IMR-90 (cell line): ENCODE results near the gene UNC79. TPM values are rescaled to one million over a fixed set of nuclear protein-coding genes. Genes with fewer than 3 reads are reported as not detected.

Source experiments
- ATAC-seq: fragments of 200-7000 bp; cut with Tn5 transposase; 2 replicates; pipeline ENCODE4 v1.9.1; 2020; ENCODE audit warnings: low read depth, mild to moderate bottlenecking, moderate library complexity
- BruUV-seq: library from RNA; stranded (reverse); fragments of 400-500 nt; replicated peaks from 2 replicates; lab custom pipeline; 2021; lab: Mats Ljungman, UMichigan
- CTCF ChIA-PET: fragments of 300-600 bp; formaldehyde crosslinking; extraction: SDS; loops from one replicate; lab custom pipeline; 2021; ENCODE audit warnings: antibody characterized with exemption; lab: Yijun Ruan, JAX
- POLR2A ChIA-PET: fragments of 300-600 bp; sonication (Branson Sonifier 250); formaldehyde crosslinking; loops from one replicate; lab custom pipeline; 2022; ENCODE audit warnings: antibody characterized with exemption; ENCODE audit not compliant: unreplicated experiment; lab: Charles Lee
- DNase-seq: peaks from one replicate; pipeline ENCODE4 v3.0.0; 2013
- H2AFZ ChIP-seq: replicated peaks from 2 replicates; pipeline ENCODE3; 2013; ENCODE audit warnings: low read length, mild to moderate bottlenecking; ENCODE audit not compliant: poor library complexity
- H2AK5ac ChIP-seq: 2 replicates; pipeline ENCODE4 v1.6.1; 2013; ENCODE audit warnings: low read depth, low read length, inconsistent platforms
- H2AK9ac ChIP-seq: replicated peaks from 2 replicates; pipeline ENCODE3; 2013; ENCODE audit warnings: mild to moderate bottlenecking, low read depth, low read length, moderate library complexity; ENCODE audit not compliant: poor library complexity
- H2BK120ac ChIP-seq: 2 replicates; pipeline ENCODE4 v1.6.1; 2013; ENCODE audit warnings: low read depth, low read length, inconsistent platforms
- H2BK15ac ChIP-seq: 3 replicates; pipeline ENCODE4 v1.6.1; 2013; ENCODE audit warnings: low read depth, low read length, inconsistent platforms
- H2BK20ac ChIP-seq: 2 replicates; pipeline ENCODE4 v1.6.1; 2013; ENCODE audit warnings: low read depth, mild to moderate bottlenecking, inconsistent platforms, low read length, moderate library complexity
- H2BK5ac ChIP-seq: 2 replicates; pipeline ENCODE4 v1.6.1; 2013; ENCODE audit warnings: mild to moderate bottlenecking, low read depth, low read length, inconsistent platforms; ENCODE audit not compliant: poor library complexity, severe bottlenecking
- H3K14ac ChIP-seq: replicated peaks from 2 replicates; pipeline ENCODE4 v1.6.1; 2013; ENCODE audit warnings: low read depth, low read length, inconsistent platforms
- H3K18ac ChIP-seq: 2 replicates; pipeline ENCODE4 v1.6.1; 2013; ENCODE audit warnings: low read depth, low read length, control low read depth
- H3K23ac ChIP-seq: 2 replicates; pipeline ENCODE4 v1.6.1; 2013; ENCODE audit warnings: low read depth, low read length, inconsistent platforms
- H3K27ac ChIP-seq: 2 replicates; pipeline ENCODE4 v1.5.1; 2013; ENCODE audit warnings: mild to moderate bottlenecking, control low read depth, low read length; ENCODE audit not compliant: insufficient read depth
- H3K27me3 ChIP-seq: 2 replicates; pipeline ENCODE4 v1.6.1; 2013; ENCODE audit warnings: low read length; ENCODE audit not compliant: control insufficient read depth, insufficient read depth
- H3K36me3 ChIP-seq: 2 replicates; pipeline ENCODE4 v1.6.1; 2013; ENCODE audit warnings: low read length, mixed read lengths; ENCODE audit not compliant: control insufficient read depth, insufficient read depth
- H3K4ac ChIP-seq: 2 replicates; pipeline ENCODE4 v1.6.1; 2013; ENCODE audit warnings: low read depth, low read length, inconsistent platforms
- H3K4me1 ChIP-seq: 2 replicates; pipeline ENCODE4 v1.6.1; 2013; ENCODE audit warnings: low read length, mixed read lengths; ENCODE audit not compliant: control insufficient read depth, insufficient read depth
- H3K4me2 ChIP-seq: 2 replicates; pipeline ENCODE4 v1.6.1; 2013; ENCODE audit warnings: low read depth, mild to moderate bottlenecking, control low read depth, low read length, moderate library complexity
- H3K4me3 ChIP-seq: 2 replicates; pipeline ENCODE4 v1.5.1; 2013; ENCODE audit warnings: low read depth, mild to moderate bottlenecking, control low read depth, low read length, moderate library complexity; ENCODE audit not compliant: insufficient read depth
- H3K56ac ChIP-seq: 2 replicates; pipeline ENCODE4 v1.6.1; 2013; ENCODE audit warnings: low read length, inconsistent platforms; ENCODE audit not compliant: insufficient read depth; ENCODE audit errors: extremely low read depth
- H3K79me1 ChIP-seq, 2 experiments: 2 replicates each; pipeline ENCODE4 v1.6.1; 2013; ENCODE audit warnings: low read length in 2 of 2, inconsistent platforms in 1 of 2, low read depth in 1 of 2
- H3K9ac ChIP-seq: 2 replicates; pipeline ENCODE4 v1.6.1; 2013; ENCODE audit warnings: low read depth, low read length, control low read depth
- H3K9me1 ChIP-seq: 2 replicates; pipeline ENCODE4 v1.6.1; 2013; ENCODE audit warnings: low read length, inconsistent platforms; ENCODE audit not compliant: insufficient read depth
- H3K9me3 ChIP-seq: 2 replicates; pipeline ENCODE4 v1.6.1; 2013; ENCODE audit warnings: low read length; ENCODE audit not compliant: control insufficient read depth, insufficient read depth
- H4K20me1 ChIP-seq: 2 replicates; pipeline ENCODE4 v1.6.1; 2013; ENCODE audit warnings: low read length, inconsistent platforms; ENCODE audit not compliant: insufficient read depth
- H4K5ac ChIP-seq: 2 replicates; pipeline ENCODE4 v1.6.1; 2013; ENCODE audit warnings: mild to moderate bottlenecking, low read depth, low read length, control low read depth
- H4K8ac ChIP-seq, 2 experiments: 2 replicates each; pipeline ENCODE4 v1.6.1; 2013; ENCODE audit warnings: low read depth in 2 of 2, low read length in 2 of 2, control low read depth in 1 of 2, inconsistent platforms in 1 of 2
- H4K91ac ChIP-seq: 2 replicates; pipeline ENCODE4 v1.6.1; 2013; ENCODE audit warnings: low read depth, low read length, inconsistent platforms; ENCODE audit not compliant: insufficient read depth
- ELK1 ChIP-seq: fragments of 150-350 bp; IDR thresholded peaks from 2 replicates; pipeline ENCODE4 v1.6.1; 2016; ENCODE audit warnings: low read depth, mild to moderate bottlenecking, low read length, moderate library complexity, borderline replicate concordance
- RAD21 ChIP-seq: IDR thresholded peaks from 2 replicates; pipeline ENCODE4 v1.6.1; 2012; ENCODE audit warnings: low read length, improper control_type of control experiment
- USF2 ChIP-seq: fragments of 150-350 bp; IDR thresholded peaks from 2 replicates; pipeline ENCODE4 v1.6.1; 2017; ENCODE audit warnings: mild to moderate bottlenecking, antibody characterized with exemption, low read length, low read depth
- WGBS, 2 experiments: methylation state at CpG; one replicate each; pipeline versions ENCODE4 v1.1.5 to v1.1.7; 2013; ENCODE audit warnings: missing lambda C conversion rate in 2 of 2; ENCODE audit not compliant: insufficient read length in 1 of 2; ENCODE audit errors: extremely low coverage in 2 of 2; 5-methylcytosine and 5-hydroxymethylcytosine counted together
- dilution Hi-C: fragments of 300-500 bp; cut with HindIII; formaldehyde crosslinking; loops from one replicate; pipeline ENCODE4 v1.14.3; 2018; ENCODE audit warnings: low sequenced_read_pairs; ENCODE audit not compliant: unreplicated experiment
- in situ Hi-C: fragments of 300-500 bp; cut with MboI; formaldehyde crosslinking; loops from 3 replicates; pipeline ENCODE4 v1.14.3; 2019; ENCODE audit warnings: low sequenced_read_pairs, inconsistent platforms, mixed read lengths
- intact Hi-C: fragments of 100-400 bp; cut with micrococcal nuclease; formaldehyde crosslinking; loops from 2 replicates; pipeline ENCODE4 v1.10.0; 2022
- polyA plus RNA-seq, 3 experiments: library from polyadenylated mRNA; depleted of rRNA; stranded (reverse); fragments of >200 nt; gene quantifications; 2 replicates each; pipeline ENCODE4 v1.2.3, GENCODE V29; 2012; ENCODE audit warnings: low replicate concordance in 1 of 3
- total RNA-seq: library from RNA; depleted of rRNA; stranded (reverse); fragments of >200 nt; gene quantifications from 2 replicates; pipeline ENCODE4 v1.2.3, GENCODE V29; 2012

The UNC79 gene
- total and polyA plus RNA-seq, 2 of the 4 experiments (the other 2 are of a cell fraction) = under 0.01 TPM

- no peak overlapping the region for H4K8ac ChIP-seq
- H3K79me1 ChIP-seq = no peaks in the 10 kb centered on the region
- H4K91ac ChIP-seq = no peak overlapping the region
- ATAC-seq (no peak), DNase-seq (no peak)
- no peaks in the 10 kb centered on the region for H4K20me1 ChIP-seq
- H3K4me3 ChIP-seq = no peak overlapping the region
- intact Hi-C loops (no loop called here), in situ Hi-C loops (no loop called here), dilution Hi-C loops (no loop called here)
- no peak overlapping the region for H3K56ac ChIP-seq
- H3K4me2 ChIP-seq = no peak overlapping the region
- H3K18ac ChIP-seq = no peak overlapping the region
- H2AK9ac ChIP-seq = no peak overlapping the region
- H2BK120ac ChIP-seq = no peak overlapping the region
- ChIA-PET POLR2A (no interaction called here), CTCF (no interaction called here)
- H3K36me3 ChIP-seq = no peaks in the 10 kb centered on the region
- no peak overlapping the region for H2AFZ ChIP-seq
- H3K9me3 ChIP-seq = peaks cover 40% of the 10 kb centered on the region
- no peak overlapping the region for H2BK15ac ChIP-seq
- no peak overlapping the region for H2AK5ac ChIP-seq
- H3K27me3 ChIP-seq = no peaks in the 10 kb centered on the region
- H3K23ac ChIP-seq = no peak overlapping the region
- WGBS, 2 experiments = 80% methylated on average over 1 of the region's 9 CpGs; no CpG with 5 or more reads in 1 of the 2 experiments
- no TSS peak for BruUV-seq
- H4K5ac ChIP-seq = no peak overlapping the region
- H2BK5ac ChIP-seq = no peak overlapping the region
- no peaks in the 10 kb centered on the region for H3K4me1 ChIP-seq
- H3K9ac ChIP-seq = no peak overlapping the region
- no peak overlapping the region for H2BK20ac ChIP-seq
- TF ChIP-seq RAD21 (no peak), ELK1 (no peak), USF2 (no peak)
- H3K27ac ChIP-seq = no peak overlapping the region
- H3K9me1 ChIP-seq = no peaks in the 10 kb centered on the region
- H3K4ac ChIP-seq = no peak overlapping the region
- no peak overlapping the region for H3K14ac ChIP-seq
These were observed 295.3 kb downstream of the UNC79 start for GRCh38 chr14:93725993-93726392.
